Heart left ventricle (tissue), 16 donors: ENCODE results near the gene ATP6V0A1. TPM values are rescaled to one million over a fixed set of nuclear protein-coding genes. Genes with fewer than 3 reads are reported as not detected.

Experiments
- ATAC-seq, 4 donors: fragments of 200-7000 bp; cut with Tn5 transposase; one replicate each; pipeline ENCODE4 v1.9.1; 2020 to 2022; ENCODE audit warnings: moderate library complexity in 4 of 4, mild to moderate bottlenecking in 3 of 4, moderate number of reproducible peaks in 1 of 4
- DNase-seq, 5 donors: peaks; one replicate each; pipeline ENCODE4 v3.0.0-alpha.2; 2020
- H3K27ac ChIP-seq, 12 donors: fragments of 200-600 bp; sonication (generic) in 4 of 12; one replicate each; pipeline versions ENCODE4 v1.5.0 to v1.8.0; 2016 to 2022; ENCODE audit warnings: mild to moderate bottlenecking in 2 of 12
- H3K27me3 ChIP-seq, 9 donors: fragments of 200-600 bp; sonication (generic) in 2 of 9; one replicate each; pipeline versions ENCODE4 v1.5.1 to v1.8.0; 2016 to 2022; ENCODE audit warnings: mild to moderate bottlenecking in 3 of 9
- H3K36me3 ChIP-seq, 9 donors: fragments of 200-600 bp; sonication (generic) in 2 of 9; one replicate each; pipeline versions ENCODE4 v1.5.0 to v1.8.0; 2018 to 2022; ENCODE audit warnings: mild to moderate bottlenecking in 2 of 9
- H3K4me1 ChIP-seq, 12 donors: fragments of 200-600 bp; sonication (generic) in 4 of 12; one replicate each; pipeline versions ENCODE4 v1.5.0 to v1.8.0; 2016 to 2022; ENCODE audit warnings: mild to moderate bottlenecking in 3 of 12
- H3K4me3 ChIP-seq, 12 donors: fragments of 200-600 bp; sonication (generic) in 4 of 12; one replicate each; pipeline versions ENCODE4 v1.5.0 to v1.8.0; 2017 to 2022; ENCODE audit warnings: mild to moderate bottlenecking in 9 of 12, moderate library complexity in 4 of 12
- H3K9me3 ChIP-seq, 12 donors: fragments of 200-600 bp; sonication (generic) in 4 of 12; one replicate each; pipeline versions ENCODE4 v1.5.0 to v1.8.0; 2016 to 2022; ENCODE audit warnings: mild to moderate bottlenecking in 1 of 12
- CTCF ChIP-seq, 12 donors: fragments of 200-600 bp; sonication (generic) in 4 of 12; IDR thresholded peaks; one replicate each; pipeline versions ENCODE4 v1.5.0 to v1.8.0; 2018 to 2022; ENCODE audit warnings: antibody characterized with exemption in 12 of 12, mild to moderate bottlenecking in 5 of 12
- POLR2A ChIP-seq, 2 donors: fragments of 450-650 bp; IDR thresholded peaks; one replicate each; pipeline ENCODE4 v1.6.1; 2017; ENCODE audit warnings: antibody characterized with exemption in 2 of 2, mild to moderate bottlenecking in 2 of 2, moderate library complexity in 2 of 2
- WGBS, 4 donors: extraction: QIAGEN DNeasy Blood & Tissue Kit in 2 of 4; methylation state at CpG; one replicate each; pipeline versions ENCODE4 v1.1.5 to v1.1.7; 2013 to 2018; 5-methylcytosine and 5-hydroxymethylcytosine counted together
- intact Hi-C, 10 donors: fragments of 100-400 bp; cut with DNase I; formaldehyde crosslinking; loops; one replicate each; pipeline versions ENCODE4 v1.11.1 to v1.14.2; 2022
- polyA plus RNA-seq, 2 donors: library from polyadenylated mRNA; stranded (reverse); fragments of 200-250 nt; gene quantifications; one replicate each; pipeline ENCODE4 v1.2.3, GENCODE V29; 2013
- total RNA-seq, 9 donors: library from RNA; depleted of rRNA in 2 of 9; stranded (reverse); fragments of >200 nt in 2 of 9; fragmentation: NEBNext Ultra II Directional in 3 of 9; extraction: Animal tissue kit (Norgen Biotek cat#: 25700) in 3 of 9; gene quantifications; one replicate each; pipeline versions ENCODE4 v1.1.0 to v1.2.4, GENCODE V29; 2016 to 2023
- donor health status: ischemic (EF 13 %, LVEDD 7.1; RV severe dilation, severe dysfunction).
- donor health status: healthy with polysubstance abuse.
- donor health status: DM: no; HTN: yes; CAD: no.
- donor health status: DM: no; HTN: no; CAD: no.
- donor health status: ischemic (EF 25% LVEDD 6.9; RV normal size, moderate dysfunction).
- donor health status: ischemic (EF 25% LVEDD 5.7; RV mildly dilated, moderate dysfunction).
- donor health status: healthy.
- donor health status: DM: yes; HTN: yes; CAD: no.
- donor health status: ischemic (EF 35%, LVEDD 5.7; RV mildly dilated, moderate dysfunction).
- donor health status: nonischemic (EF 11% LVEDD 7.7; RV severe dilation, severe dysfunction).
- donor health status: DM: yes; HTN: yes; CAD: no.
- donor health status: PGD.
- donor health status: ischemic (EF 29% LVEDD 5.4; RV normal size, mild dysfunction).
- donor health status: nonischemic (EF 23%, LVEDD 6.1; RV moderate dilation, normal function).

ATP6V0A1 gene
- total and polyA plus RNA-seq, 11 donors = 24.3 to 65.9 (median 35.9) TPM

GRCh38 chr17:42502091-42502490 is 43.4 kb downstream of the ATP6V0A1 start:
- peaks cover 0 to 100% (median 98%) of the 10 kb centered on the region in 9 donors for H3K36me3 ChIP-seq

GRCh38 chr17:42502926-42503325 is 44.2 kb downstream of the ATP6V0A1 start:
- no peak for TF ChIP-seq CTCF (IDR thresholded peaks at IDR 0.05)
- no peak for TF ChIP-seq POLR2A (IDR thresholded peaks at IDR 0.05)
- Histone ChIP-seq H3K27me3 (no peaks in the 10 kb centered on the region), H3K4me1 (no peaks in the 10 kb centered on the region), H3K36me3 (peaks cover 0 to 100% (median 98%) of the 10 kb centered on the region in 9 donors), H3K27ac (no peak overlapping the region), H3K9me3 (no peaks in the 10 kb centered on the region), H3K4me3 (no peak overlapping the region)
- DNase-seq = no peak
- intact Hi-C loops = no loop called here
- WGBS, 4 donors = 91 to 100% (median 97%) methylated on average over 1 of the region's 1 CpG
- ATAC-seq = no peak

More at GRCh38 chr17:42502091-42502490, 43.4 kb downstream of the ATP6V0A1 start:
- H3K4me1 ChIP-seq = no peaks in the 10 kb centered on the region
- DNase-seq = no peak
- 85 to 94% (median 91%) methylated on average over 5 of the region's 5 CpGs for WGBS, 4 donors
- H3K27me3 ChIP-seq = no peaks in the 10 kb centered on the region
- TF ChIP-seq CTCF (IDR thresholded peaks at IDR 0.05) (no peak), POLR2A (IDR thresholded peaks at IDR 0.05) (no peak)
- H3K4me3 ChIP-seq = no peak overlapping the region
- H3K9me3 ChIP-seq = no peaks in the 10 kb centered on the region
- ATAC-seq = no peak
- no peak overlapping the region for H3K27ac ChIP-seq
- intact Hi-C loops = no loop called here

GRCh38 chr17:42507671-42508070 is 49.0 kb downstream of the ATP6V0A1 start:
- Histone ChIP-seq H3K4me1 (peaks cover 0 to 10% (median 6%) of the 10 kb centered on the region in 12 donors), H3K27me3 (no peaks in the 10 kb centered on the region), H3K36me3 (peaks cover 0 to 92% (median 77%) of the 10 kb centered on the region in 9 donors), H3K27ac (no peak overlapping the region), H3K4me3 (no peak overlapping the region), H3K9me3 (no peaks in the 10 kb centered on the region)
- intact Hi-C loops = loop anchor here in 2 of 10 donors (2.0 to 5.0 kb wide), 2 partner anchors 13 to 40 kb away; no protein-coding TSS in a partner anchor
- no peak for DNase-seq
- 89 to 97% (median 94%) methylated on average over 4 of the region's 4 CpGs for WGBS, 4 donors
- no peak for ATAC-seq
- TF ChIP-seq CTCF (IDR thresholded peaks at IDR 0.05) (no peak), POLR2A (IDR thresholded peaks at IDR 0.05) (no peak)

- no peak overlapping the region for H3K4me3 ChIP-seq
- H3K27ac ChIP-seq = no peak overlapping the region
- 74 to 78% (median 78%) methylated on average over 12 of the region's 12 CpGs for WGBS, 4 donors
- TF ChIP-seq POLR2A (IDR thresholded peaks at IDR 0.05) (no peak), CTCF (IDR thresholded peaks at IDR 0.05) (no peak)
- H3K4me1 ChIP-seq = peaks cover 0 to 19% (median 7%) of the 10 kb centered on the region in 12 donors
- intact Hi-C loops = loop anchor here in 2 of 10 donors (2.0 to 5.0 kb wide), 2 partner anchors 14 to 41 kb away; no protein-coding TSS in a partner anchor
- DNase-seq (no peak), ATAC-seq (peak in 1 of 4 donors; percentile 35)
- no peaks in the 10 kb centered on the region for H3K27me3 ChIP-seq
- H3K36me3 ChIP-seq = peaks cover 0 to 87% (median 68%) of the 10 kb centered on the region in 9 donors
- no peaks in the 10 kb centered on the region for H3K9me3 ChIP-seq
Observed at GRCh38 chr17:42508426-42509165, 49.9 kb downstream of the ATP6V0A1 start.
